SK-N-SH (cell line): Measurements from ENCODE around the gene CDH23. TPM values are rescaled to one million over a fixed set of nuclear protein-coding genes. Genes with fewer than 3 reads are reported as not detected.

ENCODE experiments used
- CTCF ChIA-PET: fragments of 300-600, 350-600 bp; formaldehyde crosslinking; extraction: SDS; loops from one replicate; lab custom pipeline; 2021; lab: Yijun Ruan, JAX
- POLR2A ChIA-PET: fragments of 350-600 bp; sonication (Branson Sonifier 250); formaldehyde crosslinking; extraction: SDS; loops from one replicate; lab custom pipeline; 2020; ENCODE audit warnings: antibody characterized with exemption, inconsistent platforms; lab: Yijun Ruan, JAX
- DNase-seq: peaks from one replicate; pipeline ENCODE4 v3.0.0; 2012
- H2AFZ ChIP-seq: fragments of 200-600 bp; sonication (generic); 2 replicates; pipeline ENCODE4 v1.8.1; 2016; ENCODE audit warnings: antibody characterized with exemption, mild to moderate bottlenecking, low read depth
- H3F3A ChIP-seq: fragments of 200-600 bp; sonication (generic); replicated peaks from 2 replicates; pipeline ENCODE3; 2016; ENCODE audit warnings: antibody characterized with exemption, mild to moderate bottlenecking; ENCODE audit not compliant: insufficient read depth
- H3K27ac ChIP-seq, 2 experiments: fragments of 200-500 bp in 1 of 2; fragments of 200-600 bp in 1 of 2; sonication (Bioruptor generic) in 1 of 2; sonication (generic), shearing (Covaris generic) in 1 of 2; 2 replicates each; pipeline versions ENCODE4 v1.5.1 to v1.6.1; 2014 to 2016; ENCODE audit warnings: low read depth in 2 of 2, inconsistent platforms in 1 of 2, low read length in 1 of 2, mild to moderate bottlenecking in 1 of 2, mixed read lengths in 1 of 2
- H3K27me3 ChIP-seq: fragments of 200-600 bp; sonication (generic), shearing (Covaris generic); 2 replicates; pipeline ENCODE4 v1.6.1; 2016; ENCODE audit warnings: mixed run types; ENCODE audit not compliant: insufficient read depth
- H3K36me3 ChIP-seq, 2 experiments: fragments of 200-500 bp in 1 of 2; fragments of 200-600 bp in 1 of 2; sonication (Bioruptor generic) in 1 of 2; sonication (generic) in 1 of 2; replicated peaks in 1 of 2; 2 replicates each; pipeline versions ENCODE3 to v1.5.1; 2014 to 2016; ENCODE audit warnings: low read length in 1 of 2, mild to moderate bottlenecking in 1 of 2; ENCODE audit not compliant: insufficient read depth in 2 of 2, control insufficient read depth in 1 of 2
- H3K4me1 ChIP-seq, 2 experiments: fragments of 200-500 bp in 1 of 2; fragments of 200-600 bp in 1 of 2; sonication (Bioruptor generic) in 1 of 2; sonication (generic), shearing (Covaris generic) in 1 of 2; 2 replicates each; pipeline versions ENCODE4 v1.5.1 to v1.6.1; 2014 to 2016; ENCODE audit warnings: low read depth in 1 of 2, low read length in 1 of 2, mixed run types in 1 of 2; ENCODE audit not compliant: insufficient read depth in 2 of 2, control insufficient read depth in 1 of 2
- H3K4me2 ChIP-seq: fragments of 200-600 bp; sonication (generic), shearing (Covaris generic); 2 replicates; pipeline ENCODE4 v1.6.1; 2017; ENCODE audit warnings: mixed run types
- H3K4me3 ChIP-seq, 2 experiments: fragments of 200-500 bp in 1 of 2; fragments of 200-600 bp in 1 of 2; sonication (Bioruptor generic) in 1 of 2; sonication (generic), shearing (Covaris generic) in 1 of 2; 2 replicates each; pipeline versions ENCODE4 v1.5.1 to v1.8.1; 2014 to 2016; ENCODE audit warnings: low read depth in 2 of 2, inconsistent platforms in 1 of 2, low read length in 1 of 2, mild to moderate bottlenecking in 1 of 2, mixed read lengths in 1 of 2, moderate library complexity in 1 of 2
- H3K79me2 ChIP-seq: fragments of 200-600 bp; sonication (generic); 2 replicates; pipeline ENCODE4 v1.8.1; 2017; ENCODE audit warnings: mild to moderate bottlenecking; ENCODE audit not compliant: insufficient read depth
- H3K9ac ChIP-seq: fragments of 200-600 bp; sonication (generic); 2 replicates; pipeline ENCODE4 v1.6.1; 2017; ENCODE audit warnings: mixed run types
- H3K9me2 ChIP-seq: fragments of 200-600 bp; sonication (generic); 2 replicates; pipeline ENCODE4 v1.6.1; 2017; ENCODE audit warnings: mixed run types
- H3K9me3 ChIP-seq: fragments of 200-600 bp; sonication (generic); 2 replicates; pipeline ENCODE4 v1.6.1; 2017; ENCODE audit warnings: mixed run types, mild to moderate bottlenecking, moderate library complexity
- H4K20me1 ChIP-seq: fragments of 200-600 bp; sonication (generic); 2 replicates; pipeline ENCODE4 v1.6.1; 2017; ENCODE audit warnings: mild to moderate bottlenecking, mixed run types; ENCODE audit not compliant: insufficient read depth
- CHD2 ChIP-seq: fragments of 150-350 bp; IDR thresholded peaks from 2 replicates; pipeline ENCODE4 v1.6.1; 2018; ENCODE audit warnings: low read length; ENCODE audit not compliant: partially characterized antibody
- EP300 ChIP-seq, 2 experiments: IDR thresholded peaks; 2 replicates each; pipeline versions ENCODE4 v1.4.0 to v1.6.1; 2012; ENCODE audit warnings: borderline replicate concordance in 1 of 2, low read depth in 1 of 2, low read length in 1 of 2
- EZH2phosphoT487 ChIP-seq: fragments of 200-600 bp; sonication (generic); IDR thresholded peaks from 2 replicates; pipeline ENCODE4 v1.6.1; 2017; ENCODE audit warnings: low read depth, mixed run types, mild to moderate bottlenecking, antibody characterized with exemption, moderate library complexity, borderline replicate concordance
- FOXM1 ChIP-seq: IDR thresholded peaks from 2 replicates; pipeline ENCODE4 v1.4.0; 2012; ENCODE audit warnings: low read depth, mild to moderate bottlenecking
- GATA2 ChIP-seq: sonication (generic); formaldehyde crosslinking; IDR thresholded peaks from 2 replicates; pipeline ENCODE4 v1.5.0; 2020; ENCODE audit warnings: mild to moderate bottlenecking, missing genetic modification reagents
- IRF3 ChIP-seq: fragments of 150-350 bp; IDR thresholded peaks from 2 replicates; pipeline ENCODE4 v1.6.1; 2016; ENCODE audit warnings: mild to moderate bottlenecking, low read depth, low read length
- MAX ChIP-seq: IDR thresholded peaks from 2 replicates; pipeline ENCODE4 v1.4.0; 2012; ENCODE audit warnings: low read depth
- NFIC ChIP-seq: IDR thresholded peaks from 2 replicates; pipeline ENCODE4 v1.4.0; 2012; ENCODE audit warnings: borderline replicate concordance
- NRF1 ChIP-seq: IDR thresholded peaks from 2 replicates; pipeline ENCODE4 v1.6.1; 2012; ENCODE audit warnings: low read depth, mild to moderate bottlenecking, low read length
- PBX3 ChIP-seq: IDR thresholded peaks from 2 replicates; pipeline ENCODE4; 2012
- RAD21 ChIP-seq: IDR thresholded peaks from 2 replicates; pipeline ENCODE4 v1.6.1; 2012; ENCODE audit warnings: mild to moderate bottlenecking, low read length
- RCOR1 ChIP-seq: fragments of 150-350 bp; IDR thresholded peaks from 2 replicates; pipeline ENCODE4 v1.6.1; 2017; ENCODE audit warnings: antibody characterized with exemption, low read length
- REST ChIP-seq: IDR thresholded peaks from 2 replicates; pipeline ENCODE4 v1.6.1; 2012; ENCODE audit warnings: mild to moderate bottlenecking, low read depth, low read length, moderate library complexity
- TEAD4 ChIP-seq: IDR thresholded peaks from 2 replicates; pipeline ENCODE4 v1.4.0; 2012; ENCODE audit warnings: mild to moderate bottlenecking, borderline replicate concordance; ENCODE audit not compliant: insufficient read depth
- ZBTB33 ChIP-seq: IDR thresholded peaks from 2 replicates; pipeline ENCODE4 v1.4.0; 2012; ENCODE audit warnings: low read depth, borderline replicate concordance
- WGBS: methylation state at CpG from one replicate; pipeline ENCODE4 v1.1.6; 2017; ENCODE audit warnings: low lambda C conversion rate; 5-methylcytosine and 5-hydroxymethylcytosine counted together
- polyA plus RNA-seq, 3 experiments: library from polyadenylated mRNA; depleted of rRNA; stranded (reverse); fragments of >200 nt; gene quantifications; 2 replicates each; pipeline ENCODE4 v1.2.3, GENCODE V29; 2012

Gene CDH23
- polyA plus RNA-seq, 1 of the 3 experiments (the other 2 are of a cell fraction), result 0.03 TPM

- Histone ChIP-seq H3K4me2 (no peak overlapping the region), H3K9ac (no peak overlapping the region), H3F3A (no peaks in the 10 kb centered on the region), H3K27ac (no peak overlapping the region), H3K27me3 (0 out of 2 replicates have a peak, but pooled peaks cover 4% of the 10 kb centered on the region), H3K79me2 (no peaks in the 10 kb centered on the region), H3K36me3 (no peaks in the 10 kb centered on the region), H3K9me2 (no peaks in the 10 kb centered on the region), H4K20me1 (no peaks in the 10 kb centered on the region), H3K9me3 (no peaks in the 10 kb centered on the region), H2AFZ (no peak overlapping the region), H3K4me3 (no peak overlapping the region), H3K4me1 (peaks cover 0 to 42% of the 10 kb centered on the region in 2 experiments; a peak in 1 of 4 replicates)
- no peak for DNase-seq
- TF ChIP-seq RAD21, result no peak
- no peak for TF ChIP-seq FOXM1
- TF ChIP-seq CHD2, result no peak
- no peak for TF ChIP-seq EZH2phosphoT487
- no peak for TF ChIP-seq GATA2 (CRISPR knock-in tag)
- TF ChIP-seq MAX, result no peak
- 29% methylated on average over 1 of the region's 1 CpG for WGBS
- ChIA-PET CTCF (interaction anchor here (1.8 to 3.6 kb wide), 4 partner anchors 14 to 89 kb away, joined by 5 to 20 read pairs (median 8); partner anchors contain the start of gene VSIR), POLR2A (no interaction called here)
These were observed 326.1 kb downstream of the CDH23 start for GRCh38 chr10:71722849-71723248.

- POLR2A ChIA-PET, result no interaction called here
- no peaks in the 10 kb centered on the region for H3K9me2 ChIP-seq
- no peaks in the 10 kb centered on the region for H3F3A ChIP-seq
- no peak overlapping the region for H3K4me3 ChIP-seq
- no peak overlapping the region for H3K9ac ChIP-seq
- 0 out of 2 replicates have a peak, but pooled peaks cover 4% of the 10 kb centered on the region for H3K27me3 ChIP-seq
- H3K79me2 ChIP-seq, result no peaks in the 10 kb centered on the region
- H3K9me3 ChIP-seq, result no peaks in the 10 kb centered on the region
- TF ChIP-seq REST (no peak), FOXM1 (no peak), EZH2phosphoT487 (no peak), EP300 (IDR thresholded peaks at IDR 0.05; ENCODE audit: borderline replicate concordance in 1 of 2, low read depth in 1 of 2, low read length in 1 of 2) (no peak), ZBTB33 (no peak), GATA2 (CRISPR knock-in tag) (no peak), NRF1 (no peak), TEAD4 (no peak), IRF3 (no peak), PBX3 (no peak), NFIC (no peak), RCOR1 (no peak)
- H3K36me3 ChIP-seq, result no peaks in the 10 kb centered on the region
- peaks cover 0 to 41% of the 10 kb centered on the region in 2 experiments; a peak in 1 of 4 replicates for H3K4me1 ChIP-seq
- CTCF ChIA-PET, result interaction anchor here (0.7 to 3.6 kb wide), 7 partner anchors 8 to 409 kb away, joined by 3 to 20 read pairs (median 5); partner anchors contain the start of gene VSIR
- WGBS, result 82% methylated on average over 11 of the region's 11 CpGs
- no peak overlapping the region for H3K27ac ChIP-seq
- H4K20me1 ChIP-seq, result no peaks in the 10 kb centered on the region
- H3K4me2 ChIP-seq, result no peak overlapping the region
- no peak for DNase-seq
- no peak overlapping the region for H2AFZ ChIP-seq
These were observed 326.6 kb downstream of the CDH23 start for GRCh38 chr10:71723311-71723710.
